ENCODE measurements around the gene ETV3L.
A peak's percentile ranks its signal among the peaks of the same experiment; 100 is the strongest.
"Not testable (repeated sequence)": the region's sequence is repeated elsewhere in the genome, so short reads cannot be mapped to it uniquely, and the experiment has no call there.

ETV3L gene

GRCh38 chr1:157104598-157105293, 5.1 kb upstream of the ETV3L start:
- DNase-seq = no peak

GRCh38 chr1:157103268-157103667, 3.7 kb upstream of the ETV3L start:
- DNase-seq = no peak

GRCh38 chr1:157101149-157101548, 1.5 kb upstream of the ETV3L start:
- no peak for DNase-seq

- not testable (repeated sequence) for DNase-seq
Measured at GRCh38 chr1:157098987-157099632, 498 bp downstream of the ETV3L start.

- DNase-seq = no peak
Measured at GRCh38 chr1:157098519-157098918, 1.1 kb downstream of the ETV3L start.

- DNase-seq = no peak
Measured at GRCh38 chr1:157097692-157098091, 1.9 kb downstream of the ETV3L start.

- no peak for DNase-seq
Measured at GRCh38 chr1:157096881-157097280, 2.7 kb downstream of the ETV3L start.

- no peak for DNase-seq
Measured at GRCh38 chr1:157095551-157095950, 4.1 kb downstream of the ETV3L start.

- no peak for DNase-seq
Measured at GRCh38 chr1:157095091-157095490, 4.5 kb downstream of the ETV3L start.

- no peak for DNase-seq
Measured at GRCh38 chr1:157092831-157093230, 6.8 kb downstream of the ETV3L start.

GRCh38 chr1:157091668-157092273, 7.8 kb downstream of the ETV3L start:
- no peak for DNase-seq

GRCh38 chr1:157091186-157091585, 8.4 kb downstream of the ETV3L start:
- no peak for DNase-seq

- no peak for DNase-seq
Measured at GRCh38 chr1:157090771-157091170, 8.8 kb downstream of the ETV3L start.

GRCh38 chr1:157090196-157090647, 9.4 kb downstream of the ETV3L start:
- peak; percentile 78 for DNase-seq

GRCh38 chr1:157089789-157090188, 9.8 kb downstream of the ETV3L start:
- no peak for DNase-seq

GRCh38 chr1:157088607-157089006, 11.0 kb downstream of the ETV3L start:
- no peak for DNase-seq

- DNase-seq = no peak
Measured at GRCh38 chr1:157087030-157087429, 12.6 kb downstream of the ETV3L start.

- DNase-seq = no peak
Measured at GRCh38 chr1:157086299-157086698, 13.3 kb downstream of the ETV3L start.

GRCh38 chr1:157085421-157085820, 14.2 kb downstream of the ETV3L start:
- no peak for DNase-seq

- no peak for DNase-seq
Measured at GRCh38 chr1:157084720-157085119, 14.9 kb downstream of the ETV3L start.

GRCh38 chr1:157081707-157082106, 17.9 kb downstream of the ETV3L start:
- no peak for DNase-seq

- no peak for DNase-seq
Measured at GRCh38 chr1:157080714-157081113, 18.9 kb downstream of the ETV3L start.

- DNase-seq = no peak
Measured at GRCh38 chr1:157077394-157077793, 22.2 kb downstream of the ETV3L start.

Data from NCI-H1092 (cell line).